Skin of body (tissue), 2 donors: ENCODE measurements around the gene ZNF692. TPM values are rescaled to one million over a fixed set of nuclear protein-coding genes. Genes with fewer than 3 reads are reported as not detected.
"Not testable (repeated sequence)": the region's sequence is repeated elsewhere in the genome, so short reads cannot be mapped to it uniquely, and the experiment has no call there.

Experiments
- DNase-seq: peaks from one replicate; lab custom pipeline; 2025; lab: John Stamatoyannopoulos, UW
- total RNA-seq: library from RNA; depleted of rRNA; stranded (reverse); fragments of >200 nt; gene quantifications from one replicate; pipeline ENCODE4 v1.2.3, GENCODE V29; 2014

ZNF692 gene, protein sequence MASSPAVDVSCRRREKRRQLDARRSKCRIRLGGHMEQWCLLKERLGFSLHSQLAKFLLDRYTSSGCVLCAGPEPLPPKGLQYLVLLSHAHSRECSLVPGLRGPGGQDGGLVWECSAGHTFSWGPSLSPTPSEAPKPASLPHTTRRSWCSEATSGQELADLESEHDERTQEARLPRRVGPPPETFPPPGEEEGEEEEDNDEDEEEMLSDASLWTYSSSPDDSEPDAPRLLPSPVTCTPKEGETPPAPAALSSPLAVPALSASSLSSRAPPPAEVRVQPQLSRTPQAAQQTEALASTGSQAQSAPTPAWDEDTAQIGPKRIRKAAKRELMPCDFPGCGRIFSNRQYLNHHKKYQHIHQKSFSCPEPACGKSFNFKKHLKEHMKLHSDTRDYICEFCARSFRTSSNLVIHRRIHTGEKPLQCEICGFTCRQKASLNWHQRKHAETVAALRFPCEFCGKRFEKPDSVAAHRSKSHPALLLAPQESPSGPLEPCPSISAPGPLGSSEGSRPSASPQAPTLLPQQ
- total RNA-seq: 16.3 TPM

DNA sequence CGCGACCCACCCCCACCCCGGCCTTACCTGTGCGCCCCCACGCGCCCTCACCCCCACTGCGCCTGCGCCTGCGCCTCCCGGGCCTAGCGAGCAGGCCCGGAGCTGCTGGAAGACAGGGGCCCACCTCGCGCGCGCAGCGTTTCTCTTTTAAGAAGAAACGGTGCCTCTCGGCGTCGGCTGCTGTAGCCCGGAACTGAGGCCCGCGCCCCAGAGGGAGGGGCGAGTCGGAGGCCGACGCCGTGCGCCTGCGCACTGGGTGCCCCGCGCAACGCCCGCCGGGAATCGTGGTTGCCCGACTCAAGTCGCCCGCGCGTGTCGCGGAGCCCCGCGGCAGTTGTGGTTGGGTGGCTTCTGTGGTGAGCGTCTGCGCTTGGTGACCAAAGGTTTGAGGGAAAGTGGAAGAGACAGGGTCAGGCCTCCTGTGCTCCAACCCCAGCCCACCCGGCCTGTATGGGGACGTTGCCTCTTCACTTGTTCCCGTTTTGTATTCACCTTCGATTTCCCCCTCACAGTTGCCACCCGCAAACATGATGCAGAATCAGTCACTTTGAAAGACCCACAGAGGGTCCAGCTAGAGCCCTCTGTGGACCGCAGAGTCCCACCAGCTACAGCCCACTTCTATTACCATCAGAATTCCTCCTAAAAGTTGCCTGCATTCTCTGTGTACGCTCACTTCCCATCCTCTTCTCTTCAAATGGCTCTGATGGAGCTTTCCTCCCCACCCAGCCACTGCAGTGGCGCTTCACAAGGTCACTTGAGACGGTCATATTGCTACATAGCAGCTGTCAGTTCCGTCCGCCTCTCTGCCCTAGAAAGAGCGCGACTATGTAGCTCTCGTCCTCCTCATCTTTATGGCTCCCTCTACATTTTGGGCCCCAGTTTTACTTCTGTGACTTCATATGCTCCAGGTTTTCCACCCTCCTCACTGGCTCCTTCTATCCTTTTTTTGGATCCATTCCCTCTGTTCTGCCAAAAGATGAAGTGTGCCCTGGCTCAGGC lies at the start of gene ZNF692:
Gene ZNF692, minus strand, starts transcription at position 195 of the 999 bp plus-strand sequence. CDS start 776 bp downstream, outside the sequence.
- peak; percentile 95 for DNase-seq

DNA sequence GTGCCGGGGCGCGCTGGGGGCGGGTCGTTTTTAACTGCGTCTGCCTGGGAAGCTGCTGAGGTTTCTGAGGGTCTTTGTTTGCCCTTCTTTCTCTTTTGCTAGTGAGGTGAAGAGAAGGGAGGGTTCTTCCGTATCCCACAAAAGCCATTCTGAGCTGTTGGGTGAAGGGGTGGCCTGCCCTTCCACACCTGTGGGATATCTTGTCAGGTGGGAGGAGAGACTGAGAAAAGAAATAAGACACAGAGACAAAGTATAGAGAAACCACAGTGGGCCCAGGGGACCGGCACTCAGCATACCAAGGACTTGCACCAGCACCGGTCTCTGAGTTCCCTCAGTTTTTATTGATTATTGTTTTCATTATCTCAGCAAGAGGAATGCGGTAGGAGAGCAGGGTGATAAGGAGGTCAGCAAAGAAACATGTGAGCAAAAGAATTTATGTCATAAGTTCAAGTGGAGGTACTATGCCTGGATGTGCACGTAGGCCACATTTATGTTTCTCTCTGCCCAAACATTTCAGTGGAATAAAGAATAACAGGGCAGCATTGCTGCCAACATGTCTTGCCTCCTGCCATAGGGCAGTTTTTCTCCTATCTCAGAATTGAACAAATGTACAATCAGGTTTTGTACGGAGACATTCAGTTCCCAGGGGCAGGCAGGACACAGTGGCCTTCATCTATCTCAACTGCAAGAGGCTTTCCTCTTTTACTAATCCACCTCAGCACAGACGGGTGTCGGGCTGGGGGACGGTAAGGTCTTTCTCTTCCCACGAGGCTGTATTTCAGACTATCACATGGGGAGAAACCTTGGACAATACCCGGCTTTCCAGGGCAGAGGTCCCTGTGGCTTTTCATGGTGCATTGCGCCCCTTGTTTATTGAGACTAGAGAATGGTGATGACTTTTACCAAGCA lies 48.1 kb upstream of the ZNF692 start:
- DNase-seq: peak; percentile 23

DNA sequence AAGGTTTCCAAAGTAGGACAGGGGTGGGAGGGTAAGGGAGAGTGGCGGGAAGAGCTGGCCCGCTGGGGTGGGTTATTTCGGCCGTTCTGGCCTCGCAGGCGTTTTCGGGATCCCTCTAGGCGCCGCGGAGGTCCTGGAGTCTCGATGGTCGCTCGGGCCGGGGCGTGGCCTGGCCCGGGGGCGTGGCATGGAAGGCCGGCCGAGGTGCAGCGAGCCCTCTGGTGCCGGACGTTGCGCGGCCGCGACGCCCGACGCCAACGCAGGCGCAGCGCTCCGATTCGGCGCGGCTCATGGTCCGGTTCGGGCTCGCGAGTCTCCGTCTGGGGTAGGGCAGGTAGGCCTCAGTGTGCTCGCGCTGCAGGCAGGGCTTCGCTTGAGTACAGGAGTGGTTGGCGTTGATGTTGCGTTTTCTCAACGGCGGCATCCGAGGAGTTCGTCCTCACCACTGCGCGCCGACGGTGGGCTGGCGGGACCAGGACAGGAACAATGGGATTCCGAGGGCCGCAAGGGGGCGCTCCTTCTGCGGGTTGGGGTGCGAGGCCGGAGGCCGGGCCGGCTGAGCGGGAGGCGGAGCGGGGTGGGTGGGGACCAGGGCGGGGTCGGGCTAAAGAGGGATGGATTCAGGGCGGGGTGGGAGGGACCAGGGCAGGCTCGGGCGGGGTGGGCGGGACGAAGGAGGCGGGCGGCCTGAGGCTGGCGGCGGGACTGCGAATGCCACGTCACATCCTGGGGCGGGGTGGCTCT lies 47.3 kb upstream of the ZNF692 start, which contains the start of gene PGBD2:
Gene PGBD2, plus strand, starts transcription at position 227 of the 744 bp plus-strand sequence. CDS start 7,628 bp downstream, outside the sequence.
- peak; percentile 91 for DNase-seq

DNA sequence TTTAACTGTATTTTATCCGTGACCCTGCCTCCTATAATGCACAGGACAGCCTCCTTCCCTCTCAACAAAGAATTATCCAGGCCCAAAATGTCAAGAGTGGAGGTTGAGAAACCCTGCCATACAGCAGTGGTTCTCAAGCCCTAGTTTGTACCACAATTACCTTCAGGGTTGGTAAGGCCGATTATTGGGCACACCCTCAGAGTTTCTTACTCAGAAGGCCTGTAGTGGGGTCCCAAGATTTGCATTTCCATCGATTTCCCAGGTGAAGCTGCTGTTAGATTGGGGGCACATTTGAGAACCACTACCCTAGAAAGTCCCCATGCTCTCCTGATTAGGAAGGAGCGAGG lies 46.8 kb upstream of the ZNF692 start:
- peak; percentile 76 for DNase-seq

DNA sequence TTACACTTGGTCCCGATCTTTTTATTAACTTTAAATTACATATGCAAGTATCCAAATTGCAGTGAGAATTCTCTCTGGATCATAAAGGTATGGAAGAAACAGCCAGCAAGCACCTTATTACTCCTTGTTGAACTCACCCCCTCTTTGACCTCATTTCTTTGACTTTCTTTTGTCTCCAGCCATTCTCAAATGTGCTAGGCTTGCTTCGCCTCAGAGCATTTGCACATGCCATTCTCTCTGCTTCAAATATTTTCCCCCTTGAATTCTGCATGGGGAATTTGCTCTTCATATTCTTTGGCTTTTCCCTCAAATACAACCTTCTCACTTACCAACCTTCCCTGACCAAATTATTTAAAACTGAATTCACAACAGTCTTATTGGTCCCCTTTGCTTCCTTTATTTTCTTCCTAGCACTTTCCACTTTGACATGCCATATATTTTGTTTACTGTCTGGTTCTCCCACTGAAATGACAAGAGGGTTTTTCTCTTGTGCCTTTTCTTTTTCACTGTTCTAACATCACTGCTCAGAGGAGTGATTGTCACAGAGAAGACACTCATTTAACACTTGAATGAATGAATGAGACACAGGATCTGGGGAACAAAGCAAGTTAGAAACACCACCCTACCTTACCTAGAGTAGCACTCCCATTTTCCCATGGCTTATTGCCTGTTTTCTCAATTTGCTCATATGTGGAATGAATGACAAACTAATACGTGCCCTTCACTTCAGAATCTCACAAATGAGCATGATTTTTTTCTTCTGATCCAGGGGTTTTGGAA lies 45.7 kb upstream of the ZNF692 start:
- DNase-seq: no peak

DNA sequence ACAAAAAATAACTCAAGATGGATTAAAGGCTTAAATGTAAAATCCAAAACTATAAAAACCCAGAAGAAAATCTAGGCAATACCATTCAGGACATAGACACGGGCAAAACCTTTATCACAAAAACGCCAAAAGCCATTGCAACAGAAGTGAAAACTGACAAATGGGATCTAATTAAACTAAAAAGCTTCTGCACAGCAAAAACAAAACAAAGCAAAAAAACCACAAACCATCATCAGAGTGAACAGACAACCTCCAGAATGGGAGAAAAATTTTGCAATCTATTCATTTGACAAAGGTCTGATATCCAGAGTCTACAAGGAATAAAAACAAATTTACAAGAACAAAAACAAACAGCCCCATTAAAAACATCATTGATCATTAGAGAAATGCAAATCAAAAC lies 42.7 kb upstream of the ZNF692 start:
- no peak for DNase-seq

DNA sequence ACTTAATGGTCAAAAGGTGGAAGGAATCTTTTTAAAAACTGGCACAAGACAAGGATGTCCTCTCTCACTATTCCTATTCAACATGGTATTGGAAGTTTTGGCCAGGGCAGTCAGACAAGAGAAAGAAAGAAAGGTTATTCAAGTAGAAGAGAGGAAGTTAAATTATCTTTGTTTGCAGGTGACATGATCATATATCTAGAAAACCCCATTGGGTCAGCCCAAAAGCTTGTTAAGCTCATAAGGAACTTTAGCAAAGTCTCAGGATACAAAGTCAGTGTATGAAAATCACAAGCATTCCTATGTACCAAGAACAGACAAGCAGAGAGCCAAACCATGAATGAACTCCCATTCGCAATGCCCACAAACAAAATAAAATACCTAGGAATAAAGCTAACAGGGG lies 41.8 kb upstream of the ZNF692 start:
- DNase-seq: no peak

DNA sequence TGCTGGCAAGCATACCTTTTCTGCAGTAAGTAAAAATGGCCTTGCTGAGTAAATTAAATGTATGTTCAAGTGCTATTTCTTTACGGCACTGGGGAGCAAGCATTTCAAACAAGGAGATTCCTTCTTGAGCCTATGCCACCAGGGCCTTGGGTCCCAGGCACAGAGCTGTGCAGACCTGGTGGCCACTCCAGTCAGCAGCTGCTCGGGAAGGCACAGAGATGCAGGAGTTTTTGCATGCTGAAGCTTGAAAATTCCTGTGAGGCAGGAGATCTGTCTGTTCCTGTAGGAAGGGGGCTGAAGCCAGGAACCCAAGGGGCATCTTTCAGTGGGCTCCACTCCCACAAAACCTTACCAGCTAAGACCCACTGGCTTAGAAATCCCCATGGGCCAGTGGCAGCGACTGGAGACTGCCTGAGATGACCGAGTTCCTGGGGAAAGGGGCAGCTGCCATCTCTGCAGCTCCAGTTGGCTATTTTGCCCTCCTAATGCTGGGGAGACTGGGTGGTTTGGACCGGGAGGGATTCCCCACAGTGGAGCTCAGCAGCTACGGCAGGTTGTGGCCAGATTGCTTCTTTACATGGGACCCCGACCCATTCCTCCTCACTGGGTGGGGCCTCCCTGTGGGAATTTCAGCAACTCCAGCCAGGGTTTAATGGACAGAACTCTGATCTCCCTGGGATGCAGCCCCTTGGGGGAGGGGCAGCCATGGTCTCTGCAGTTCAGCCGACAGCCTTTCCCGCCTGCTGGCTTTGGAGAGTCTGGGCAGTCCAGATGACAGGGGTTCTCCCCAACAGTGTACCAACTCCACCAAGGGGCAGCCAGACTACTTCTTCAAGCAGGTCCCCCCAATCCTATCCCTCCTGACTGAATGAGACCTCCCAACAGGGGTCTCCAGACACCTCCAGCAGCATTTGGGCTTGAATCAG lies 38.8 kb upstream of the ZNF692 start:
- DNase-seq: no peak

DNA sequence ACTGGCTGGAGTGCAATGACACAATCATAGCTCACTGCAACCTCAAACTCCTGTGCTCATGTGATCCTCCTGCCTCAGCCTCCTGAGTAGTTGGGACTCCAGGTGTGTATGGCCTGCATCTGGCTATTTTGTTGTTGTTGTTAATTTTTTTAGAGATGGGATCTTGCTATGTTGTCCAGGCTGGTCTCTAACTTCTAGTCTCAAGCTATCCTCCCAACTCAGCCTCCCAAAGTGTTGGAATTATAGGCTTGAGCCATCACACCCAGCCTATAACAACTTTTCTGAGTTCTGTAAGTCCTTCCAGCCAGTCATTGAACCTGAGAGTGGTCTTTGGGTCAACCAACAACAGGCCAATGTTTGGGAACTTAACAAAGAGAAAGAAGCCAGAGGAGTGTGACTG lies 36.0 kb upstream of the ZNF692 start:
- DNase-seq: no peak

DNA sequence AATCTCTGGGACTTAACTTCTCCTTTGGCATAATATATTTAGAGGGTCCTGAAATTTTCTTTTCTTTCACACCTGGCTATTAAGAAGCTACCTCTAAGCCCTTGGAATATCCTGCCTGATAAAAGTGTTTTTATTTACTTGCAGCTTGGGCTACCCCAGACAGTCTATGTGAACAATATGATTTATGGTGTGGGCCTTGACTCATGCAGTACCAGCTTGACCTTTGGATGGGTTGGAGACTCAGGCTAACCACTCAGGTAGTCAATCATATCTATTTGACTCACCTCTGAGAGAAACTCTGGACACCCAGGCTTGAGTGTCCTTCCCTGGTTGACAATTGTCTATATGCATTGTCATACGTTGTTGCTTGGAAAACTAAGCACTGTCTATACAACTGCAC lies 33.7 kb upstream of the ZNF692 start:
- DNase-seq: no peak

DNA sequence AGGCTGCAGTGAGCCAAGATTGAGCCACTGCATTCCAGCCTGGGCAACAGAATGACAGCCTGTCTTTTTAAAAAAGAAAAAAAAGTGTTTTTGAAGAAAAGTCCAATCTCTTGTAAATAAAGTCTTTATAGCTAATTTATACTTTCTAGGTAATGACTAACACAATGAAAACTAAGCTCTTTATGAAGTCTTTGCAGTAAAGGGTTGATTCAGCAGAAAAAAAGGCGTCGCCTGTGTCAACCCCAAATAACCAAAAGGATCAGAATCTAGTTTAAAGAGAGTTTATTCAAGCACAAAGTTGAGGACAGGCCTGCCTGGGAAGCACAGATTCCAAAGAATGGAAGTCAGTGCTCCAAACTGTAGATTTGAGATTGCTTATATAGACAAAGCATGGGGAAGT lies 32.9 kb upstream of the ZNF692 start:
- no peak for DNase-seq

DNA sequence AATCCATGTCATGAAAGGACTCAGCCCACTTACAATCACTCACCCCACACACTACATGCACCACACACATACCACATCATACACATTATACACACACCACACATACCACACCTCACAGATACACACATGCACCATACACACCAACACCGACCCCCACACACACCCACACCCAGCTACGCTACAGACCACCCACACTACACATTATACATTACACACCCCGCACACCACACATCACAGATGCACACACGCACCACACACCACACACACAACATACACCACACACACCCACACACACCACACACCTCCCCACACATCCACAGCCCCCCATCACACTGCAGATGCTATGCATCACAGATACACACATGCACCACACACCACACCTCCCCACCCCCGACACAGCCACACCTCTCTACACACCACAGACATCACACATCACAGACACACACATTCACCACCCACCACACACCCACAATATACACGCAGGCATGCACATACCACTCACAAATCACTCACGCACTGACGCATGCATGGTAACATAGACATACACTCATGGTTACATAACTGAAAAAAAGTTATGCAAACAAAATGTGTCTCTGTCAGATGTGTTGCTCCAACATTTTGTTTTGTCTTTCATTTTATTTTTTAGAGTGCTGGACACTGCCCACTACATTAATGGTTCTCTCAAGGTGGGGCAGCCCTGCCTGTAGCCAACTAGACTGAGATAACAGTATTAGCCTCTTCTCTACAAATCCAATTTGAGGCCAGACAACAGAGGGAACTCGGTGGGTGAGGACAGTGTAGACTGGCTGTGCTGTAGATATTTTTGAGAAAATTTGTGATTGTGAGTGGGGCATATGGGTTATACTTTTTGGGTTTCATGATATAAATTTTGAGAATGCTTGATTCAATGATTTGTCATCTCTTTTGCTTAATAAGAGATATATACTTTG lies 31.9 kb upstream of the ZNF692 start:
- no peak for DNase-seq

DNA sequence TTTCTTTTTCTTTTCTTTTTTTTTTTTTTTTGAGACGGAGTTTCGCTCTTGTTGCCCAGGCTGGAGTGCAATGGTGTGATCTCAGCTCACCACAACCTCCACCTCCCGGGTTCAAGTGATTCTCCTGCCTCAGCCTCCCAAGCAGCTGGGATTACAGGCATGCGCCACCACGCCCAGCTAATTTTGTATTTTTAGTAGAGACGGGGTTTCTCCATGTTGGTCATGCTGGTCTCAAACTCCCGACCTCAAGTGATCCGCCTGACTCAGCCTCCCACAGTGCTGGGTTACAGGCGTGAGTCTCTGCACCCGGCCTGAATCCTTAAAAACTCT lies 31.0 kb upstream of the ZNF692 start:
- DNase-seq: not testable (repeated sequence)

DNA sequence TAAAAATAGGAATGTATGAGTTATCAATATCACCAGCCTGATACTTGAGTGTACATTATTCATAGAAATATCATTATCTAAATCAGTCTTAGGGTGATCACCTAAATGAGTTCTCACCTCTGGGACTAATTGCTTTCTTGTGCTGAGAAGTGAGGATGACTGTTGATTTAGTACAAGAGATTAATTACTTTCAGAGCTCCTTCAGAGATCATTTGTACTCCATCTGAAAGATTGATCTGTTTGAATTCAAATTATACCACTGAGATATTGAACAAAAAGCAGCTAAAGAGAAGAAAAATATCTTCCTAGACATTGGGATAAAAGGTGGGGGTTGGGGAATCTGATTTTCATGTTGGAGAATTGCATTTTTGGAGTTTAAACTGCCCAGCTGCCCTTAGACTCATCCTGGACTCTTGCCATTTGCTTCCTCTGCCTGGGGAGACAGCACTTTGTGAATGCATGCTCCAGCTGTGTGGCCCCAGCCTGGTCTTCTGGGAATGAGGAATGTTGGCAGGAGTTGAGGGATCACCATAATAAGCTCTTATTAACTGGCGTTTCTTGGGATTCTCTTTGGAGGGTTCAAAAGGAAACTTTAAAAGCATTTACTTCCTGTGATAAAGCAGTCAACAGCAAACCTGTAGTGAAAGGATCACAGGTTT lies 27.5 kb upstream of the ZNF692 start:
- peak; percentile 31 for DNase-seq

DNA sequence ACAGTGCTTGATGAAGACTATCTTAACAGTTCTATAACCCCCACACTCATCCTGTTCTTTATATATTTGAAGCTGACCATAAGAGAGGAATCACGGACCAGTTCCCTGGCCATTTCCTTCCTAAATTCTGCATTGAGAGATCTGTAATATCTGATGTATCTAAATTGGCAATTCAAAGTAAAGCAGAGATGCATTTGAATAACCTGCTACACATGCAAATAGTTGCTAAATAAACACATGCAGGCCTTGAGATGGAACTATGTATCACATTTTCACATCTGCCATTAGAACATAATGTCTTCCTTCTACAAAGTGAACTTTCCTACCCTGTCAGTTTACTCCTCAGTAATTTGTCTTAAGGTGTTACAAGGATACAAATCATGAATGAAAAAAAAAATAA lies 26.8 kb upstream of the ZNF692 start:
- no peak for DNase-seq

DNA sequence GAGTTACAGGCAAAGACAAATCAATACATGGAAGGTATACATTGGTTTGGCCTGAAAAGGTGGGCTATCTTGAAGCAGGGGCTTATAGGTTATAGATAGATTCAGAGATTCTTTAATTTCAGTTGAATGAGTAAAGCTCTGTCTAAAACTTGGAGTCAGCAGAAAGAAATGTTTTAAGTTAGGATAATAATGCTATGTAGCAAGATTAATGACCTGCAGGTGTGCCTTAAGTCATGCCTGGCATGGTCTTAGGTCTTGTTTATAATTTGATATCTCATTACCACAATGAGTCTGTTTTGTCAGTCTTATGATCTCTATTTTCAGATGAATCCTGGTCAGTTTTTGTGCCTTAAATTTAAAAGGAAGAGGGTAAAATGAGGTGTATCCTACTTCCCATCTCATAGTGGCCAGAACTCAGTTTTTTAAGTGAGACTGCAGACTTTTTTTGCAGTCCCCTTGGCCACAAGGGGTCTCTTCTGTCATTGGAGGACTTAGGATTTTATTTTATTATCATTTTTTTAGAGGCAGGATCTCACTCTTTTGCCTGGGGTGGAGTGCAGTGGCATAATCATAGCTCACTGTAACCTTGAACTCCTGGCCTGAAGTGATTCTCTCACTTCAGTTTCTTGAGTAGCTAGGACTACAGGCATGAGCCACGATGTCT lies 25.9 kb upstream of the ZNF692 start:
- no peak for DNase-seq
